Measurements from ENCODE around the gene SNX8. TPM values are rescaled to one million over a fixed set of nuclear protein-coding genes. Genes with fewer than 3 reads are reported as not detected.

SNX8 gene
- total and polyA plus RNA-seq, 2 of the 8 experiments (the other 6 are each of a cell fraction or from before 2014, with no cell fraction given), result 46.2 to 70.8 TPM

DNA sequence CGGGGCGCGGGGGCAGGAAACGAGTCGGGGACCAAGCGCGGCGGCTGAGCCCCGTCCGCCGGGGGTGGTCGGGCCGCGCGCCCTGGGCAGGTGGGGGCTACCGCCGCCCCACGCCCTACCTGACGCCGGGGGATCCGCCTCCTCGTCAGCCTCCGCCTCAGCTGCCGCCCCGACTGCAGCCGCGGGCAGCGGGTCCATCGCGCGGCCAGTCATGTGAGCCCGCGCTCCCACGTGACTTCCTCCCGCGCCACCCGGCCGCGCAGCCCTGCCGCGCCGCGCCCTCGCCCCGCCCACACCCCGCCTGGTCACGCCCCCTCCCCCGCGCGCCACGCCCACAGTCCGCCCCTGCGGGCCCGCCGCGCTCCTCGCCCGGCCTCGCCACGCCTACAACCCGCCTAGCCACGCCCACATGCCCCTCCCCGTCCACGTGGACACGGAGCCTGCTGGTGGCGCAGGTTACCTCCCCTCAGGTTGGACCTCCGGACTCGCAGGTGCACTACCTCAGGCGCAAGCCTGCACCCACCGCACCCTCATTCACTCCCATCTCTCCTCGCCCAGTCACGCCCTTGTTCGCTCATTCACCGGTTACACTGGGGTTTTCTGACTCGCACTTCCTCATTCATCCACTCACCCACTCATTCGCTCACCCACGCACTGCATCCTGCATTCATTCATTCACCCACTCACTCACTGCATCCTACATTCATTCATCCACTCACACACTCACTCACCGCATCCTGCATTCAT is at the start of gene SNX8 (continued):
- TF ChIP-seq, protein P1, sequence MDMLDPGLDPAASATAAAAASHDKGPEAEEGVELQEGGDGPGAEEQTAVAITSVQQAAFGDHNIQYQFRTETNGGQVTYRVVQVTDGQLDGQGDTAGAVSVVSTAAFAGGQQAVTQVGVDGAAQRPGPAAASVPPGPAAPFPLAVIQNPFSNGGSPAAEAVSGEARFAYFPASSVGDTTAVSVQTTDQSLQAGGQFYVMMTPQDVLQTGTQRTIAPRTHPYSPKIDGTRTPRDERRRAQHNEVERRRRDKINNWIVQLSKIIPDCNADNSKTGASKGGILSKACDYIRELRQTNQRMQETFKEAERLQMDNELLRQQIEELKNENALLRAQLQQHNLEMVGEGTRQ (IDR thresholded peaks at IDR 0.05; ENCODE audit: low read length), result peak; percentile 93
- TF ChIP-seq SP1 (IDR thresholded peaks at IDR 0.05; ENCODE audit: low read depth, low read length), result peak; percentile 45
- TF ChIP-seq PHF8 (conservative IDR thresholded peaks at IDR 0.05; ENCODE audit: low read depth, low read length), result peak; percentile 67
- TF ChIP-seq JUND (IDR thresholded peaks at IDR 0.05; ENCODE audit: low read length), result no peak
- TF ChIP-seq, protein P2, sequence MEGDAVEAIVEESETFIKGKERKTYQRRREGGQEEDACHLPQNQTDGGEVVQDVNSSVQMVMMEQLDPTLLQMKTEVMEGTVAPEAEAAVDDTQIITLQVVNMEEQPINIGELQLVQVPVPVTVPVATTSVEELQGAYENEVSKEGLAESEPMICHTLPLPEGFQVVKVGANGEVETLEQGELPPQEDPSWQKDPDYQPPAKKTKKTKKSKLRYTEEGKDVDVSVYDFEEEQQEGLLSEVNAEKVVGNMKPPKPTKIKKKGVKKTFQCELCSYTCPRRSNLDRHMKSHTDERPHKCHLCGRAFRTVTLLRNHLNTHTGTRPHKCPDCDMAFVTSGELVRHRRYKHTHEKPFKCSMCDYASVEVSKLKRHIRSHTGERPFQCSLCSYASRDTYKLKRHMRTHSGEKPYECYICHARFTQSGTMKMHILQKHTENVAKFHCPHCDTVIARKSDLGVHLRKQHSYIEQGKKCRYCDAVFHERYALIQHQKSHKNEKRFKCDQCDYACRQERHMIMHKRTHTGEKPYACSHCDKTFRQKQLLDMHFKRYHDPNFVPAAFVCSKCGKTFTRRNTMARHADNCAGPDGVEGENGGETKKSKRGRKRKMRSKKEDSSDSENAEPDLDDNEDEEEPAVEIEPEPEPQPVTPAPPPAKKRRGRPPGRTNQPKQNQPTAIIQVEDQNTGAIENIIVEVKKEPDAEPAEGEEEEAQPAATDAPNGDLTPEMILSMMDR (IDR thresholded peaks at IDR 0.05; ENCODE audit: control extremely low read depth in 1 of 3, insufficient read depth in 1 of 3, low read depth in 1 of 3, low read length in 3 of 3), result peak in 1 of 3 experiments; percentile 24; a peak in 1 of 4 replicates
- TF ChIP-seq SP4 (IDR thresholded peaks at IDR 0.05; ENCODE audit: low read length), result peak; percentile 79; the same call in 1 of the 2 replicates
- TF ChIP-seq, protein P3, sequence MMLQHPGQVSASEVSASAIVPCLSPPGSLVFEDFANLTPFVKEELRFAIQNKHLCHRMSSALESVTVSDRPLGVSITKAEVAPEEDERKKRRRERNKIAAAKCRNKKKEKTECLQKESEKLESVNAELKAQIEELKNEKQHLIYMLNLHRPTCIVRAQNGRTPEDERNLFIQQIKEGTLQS (IDR thresholded peaks at IDR 0.05; ENCODE audit: insufficient read depth, low read depth, low read length), result peak; percentile 80; the same call in 1 of the 2 replicates
- peak; percentile 31 for TF ChIP-seq KDM4A (IDR thresholded peaks at IDR 0.05; ENCODE audit: low read depth, low read length, severe bottlenecking)
- no peak for TF ChIP-seq RFX5 (IDR thresholded peaks at IDR 0.05; ENCODE audit: borderline replicate concordance, low read depth, low read length)
- TF ChIP-seq, protein P4, sequence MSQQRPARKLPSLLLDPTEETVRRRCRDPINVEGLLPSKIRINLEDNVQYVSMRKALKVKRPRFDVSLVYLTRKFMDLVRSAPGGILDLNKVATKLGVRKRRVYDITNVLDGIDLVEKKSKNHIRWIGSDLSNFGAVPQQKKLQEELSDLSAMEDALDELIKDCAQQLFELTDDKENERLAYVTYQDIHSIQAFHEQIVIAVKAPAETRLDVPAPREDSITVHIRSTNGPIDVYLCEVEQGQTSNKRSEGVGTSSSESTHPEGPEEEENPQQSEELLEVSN (IDR thresholded peaks at IDR 0.05), result peak; percentile 65
- TF ChIP-seq GTF2F1 (IDR thresholded peaks at IDR 0.05; ENCODE audit: borderline replicate concordance, low read depth, low read length), result no peak
- TF ChIP-seq SIN3A (conservative IDR thresholded peaks at IDR 0.05 in 1 of 2, IDR thresholded peaks at IDR 0.05 in 1 of 2; ENCODE audit: low read depth in 1 of 2, low read length in 2 of 2), result peak; percentile 36 to 67; a peak in 1 of 4 replicates
- peak; percentile 34; the same call in 1 of the 2 replicates for TF ChIP-seq CREB1 (IDR thresholded peaks at IDR 0.05)
- 0 out of 2 replicates have a peak, but pooled peaks have one; percentile 10 for TF ChIP-seq TEAD4 (IDR thresholded peaks at IDR 0.05; ENCODE audit: low read depth, low read length)
- no peak for TF ChIP-seq TAF7 (optimal IDR thresholded peaks at IDR 0.05; ENCODE audit: borderline replicate concordance, low read depth, low read length)
- TF ChIP-seq, protein P5, sequence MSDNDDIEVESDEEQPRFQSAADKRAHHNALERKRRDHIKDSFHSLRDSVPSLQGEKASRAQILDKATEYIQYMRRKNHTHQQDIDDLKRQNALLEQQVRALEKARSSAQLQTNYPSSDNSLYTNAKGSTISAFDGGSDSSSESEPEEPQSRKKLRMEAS (IDR thresholded peaks at IDR 0.05), result peak; percentile 94
- no peak for TF ChIP-seq KDM1A (IDR thresholded peaks at IDR 0.05; ENCODE audit: borderline replicate concordance, low read length)
- TF ChIP-seq CHD2 (IDR thresholded peaks at IDR 0.05; ENCODE audit: low read length), result no peak
